Mesendoderm (in vitro differentiated cells): ENCODE measurements around the gene AHRR.

Experiments used
- DNase-seq: peaks from one replicate; pipeline ENCODE4 v3.0.0; 2013
- H2AK5ac ChIP-seq: 2 replicates; pipeline ENCODE4 v1.6.1; 2013; ENCODE audit warnings: low read length, inconsistent platforms
- H2BK120ac ChIP-seq: 2 replicates; pipeline ENCODE4 v1.6.1; 2013; ENCODE audit warnings: low read depth, mild to moderate bottlenecking, low read length, moderate library complexity, mixed read lengths
- H2BK15ac ChIP-seq: replicated peaks from 2 replicates; pipeline ENCODE4 v1.6.1; 2013; ENCODE audit warnings: low read depth, mild to moderate bottlenecking, moderate library complexity
- H2BK5ac ChIP-seq: 2 replicates; pipeline ENCODE4 v1.6.1; 2013; ENCODE audit warnings: low read length, inconsistent platforms
- H3K18ac ChIP-seq: 2 replicates; pipeline ENCODE4 v1.6.1; 2013; ENCODE audit warnings: mild to moderate bottlenecking, low read length, mixed read lengths
- H3K23ac ChIP-seq: one replicate; pipeline ENCODE4 v1.6.1; 2013; ENCODE audit warnings: low read length
- H3K27ac ChIP-seq: 2 replicates; pipeline ENCODE4 v1.5.1; 2013; ENCODE audit warnings: low read depth, mild to moderate bottlenecking, inconsistent platforms, low read length, moderate library complexity
- H3K27me3 ChIP-seq: 2 replicates; pipeline ENCODE4 v1.6.1; 2013; ENCODE audit warnings: low read length, control low read depth, mild to moderate bottlenecking, inconsistent platforms; ENCODE audit not compliant: insufficient read depth, poor library complexity
- H3K36me3 ChIP-seq: 2 replicates; pipeline ENCODE4 v1.6.1; 2013; ENCODE audit warnings: low read length, inconsistent platforms; ENCODE audit not compliant: control insufficient read depth, insufficient read depth
- H3K4ac ChIP-seq: one replicate; pipeline ENCODE4 v1.6.1; 2013; ENCODE audit warnings: low read depth, mild to moderate bottlenecking, low read length, moderate library complexity
- H3K4me1 ChIP-seq: 2 replicates; pipeline ENCODE4 v1.6.1; 2013; ENCODE audit warnings: low read depth, low read length, inconsistent platforms; ENCODE audit not compliant: control insufficient read depth
- H3K4me2 ChIP-seq: 2 replicates; pipeline ENCODE4 v1.6.1; 2013; ENCODE audit warnings: low read length
- H3K4me3 ChIP-seq: 2 replicates; pipeline ENCODE4 v1.5.1; 2013; ENCODE audit warnings: mild to moderate bottlenecking, low read length
- H3K56ac ChIP-seq: one replicate; pipeline ENCODE4 v1.6.1; 2013; ENCODE audit warnings: low read length
- H3K79me1 ChIP-seq: 2 replicates; pipeline ENCODE4 v1.6.1; 2013; ENCODE audit warnings: low read length, inconsistent platforms
- H3K79me2 ChIP-seq: 2 replicates; pipeline ENCODE4 v1.6.1; 2013; ENCODE audit warnings: mild to moderate bottlenecking, low read length; ENCODE audit not compliant: control insufficient read depth, insufficient read depth
- H3K9ac ChIP-seq: 2 replicates; pipeline ENCODE4 v1.6.1; 2013; ENCODE audit warnings: low read length, inconsistent platforms
- H4K5ac ChIP-seq: one replicate; pipeline ENCODE4 v1.6.1; 2013; ENCODE audit warnings: low read length
- H4K8ac ChIP-seq: one replicate; pipeline ENCODE4 v1.6.1; 2013; ENCODE audit warnings: low read depth, mild to moderate bottlenecking, control low read depth, low read length, moderate library complexity
- WGBS: extraction: QIAGEN DNeasy Blood & Tissue Kit; methylation state at CpG from one replicate; pipeline ENCODE4 v1.1.7; 2013; ENCODE audit warnings: low lambda C conversion rate, missing lambda C conversion rate; ENCODE audit not compliant: insufficient coverage; ENCODE audit errors: extremely low coverage; 5-methylcytosine and 5-hydroxymethylcytosine counted together

The AHRR gene

GRCh38 chr5:440401-441201, 119.1 kb downstream of the AHRR start:
- H4K5ac ChIP-seq, result no peak overlapping the region
- no peak overlapping the region for H3K23ac ChIP-seq
- no peak overlapping the region for H2BK15ac ChIP-seq
- no peak overlapping the region for H3K27ac ChIP-seq
- H3K79me2 ChIP-seq, result peaks cover 5% of the 10 kb centered on the region
- H3K27me3 ChIP-seq, result no peaks in the 10 kb centered on the region
- peaks cover 2% of the 10 kb centered on the region for H3K4me1 ChIP-seq
- no peak overlapping the region for H4K8ac ChIP-seq
- H3K36me3 ChIP-seq, result no peaks in the 10 kb centered on the region
- no peak overlapping the region for H2BK5ac ChIP-seq
- H3K56ac ChIP-seq, result no peak overlapping the region
- H3K4ac ChIP-seq, result no peak overlapping the region
- no peak overlapping the region for H3K18ac ChIP-seq
- H3K9ac ChIP-seq, result no peak overlapping the region
- no CpG with 5 or more reads among the region's 18 CpGs for WGBS
- no peak overlapping the region for H3K4me3 ChIP-seq
- no peak overlapping the region for H3K4me2 ChIP-seq
- DNase-seq, result no peak
- peaks cover 7% of the 10 kb centered on the region for H3K79me1 ChIP-seq
- H2BK120ac ChIP-seq, result no peak overlapping the region
- H2AK5ac ChIP-seq, result no peak overlapping the region

DNA sequence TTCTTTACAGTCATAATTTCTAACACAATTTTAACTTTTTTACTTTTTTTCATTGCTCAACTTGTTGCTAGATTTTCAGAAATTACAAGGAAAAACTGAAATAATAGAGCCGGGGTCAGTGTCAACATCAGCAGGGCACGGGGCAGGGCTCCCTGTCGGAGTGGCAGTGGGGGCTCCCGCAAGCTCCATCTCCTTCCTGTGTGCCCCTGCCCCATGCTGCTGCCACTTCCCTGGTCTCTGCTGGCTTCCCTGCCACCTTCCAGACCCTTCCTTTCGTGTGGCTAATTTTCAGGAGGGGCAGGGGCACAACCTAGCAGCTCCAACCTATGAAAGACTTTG, 120.5 kb downstream of the AHRR start:
- Histone ChIP-seq H2BK5ac (no peak overlapping the region), H3K4me1 (peaks cover 2% of the 10 kb centered on the region), H4K5ac (no peak overlapping the region), H4K8ac (peak overlapping the region; percentile 16), H3K4me2 (peak overlapping the region; percentile 97), H3K56ac (peak overlapping the region; percentile 96), H3K27me3 (no peaks in the 10 kb centered on the region), H3K4me3 (no peak overlapping the region), H2BK15ac (no peak overlapping the region), H3K79me1 (peaks cover 7% of the 10 kb centered on the region), H3K36me3 (no peaks in the 10 kb centered on the region), H3K4ac (no peak overlapping the region), H3K79me2 (peaks cover 5% of the 10 kb centered on the region), H3K9ac (peak overlapping the region; percentile 89), H3K18ac (no peak overlapping the region), H3K23ac (peak overlapping the region; percentile 50), H2AK5ac (no peak overlapping the region), H2BK120ac (no peak overlapping the region), H3K27ac (no peak overlapping the region)
- no peak for DNase-seq
- WGBS, result no CpG with 5 or more reads among the region's 5 CpGs

- peaks cover 2% of the 10 kb centered on the region for H3K4me1 ChIP-seq
- peaks cover 7% of the 10 kb centered on the region for H3K79me1 ChIP-seq
- no peaks in the 10 kb centered on the region for H3K36me3 ChIP-seq
- peak within 1 kb of the TSS; percentile 96 for H3K56ac ChIP-seq
- no CpG with 5 or more reads among the region's 73 CpGs for WGBS
- H3K79me2 ChIP-seq, result peaks cover 5% of the 10 kb centered on the region
- H3K18ac ChIP-seq, result peak within 1 kb of the TSS; percentile 16
- H3K4me2 ChIP-seq, result peak within 1 kb of the TSS; percentile 97
- H2BK15ac ChIP-seq, result no peak within 1 kb of the TSS
- DNase-seq, result peak; percentile 74
- H3K23ac ChIP-seq, result peak within 1 kb of the TSS; percentile 50
- H2BK5ac ChIP-seq, result no peak within 1 kb of the TSS
- H3K27me3 ChIP-seq, result no peaks in the 10 kb centered on the region
- no peak within 1 kb of the TSS for H2AK5ac ChIP-seq
- H4K8ac ChIP-seq, result peak within 1 kb of the TSS; percentile 16
- peak within 1 kb of the TSS; percentile 88 for H3K4me3 ChIP-seq
- H4K5ac ChIP-seq, result no peak within 1 kb of the TSS
- no peak within 1 kb of the TSS for H3K27ac ChIP-seq
- H3K9ac ChIP-seq, result peak within 1 kb of the TSS; percentile 89
- H2BK120ac ChIP-seq, result no peak within 1 kb of the TSS
- H3K4ac ChIP-seq, result no peak within 1 kb of the TSS
Measured at GRCh38 chr5:442335-443238, 121.1 kb downstream of the AHRR start, which contains the start of gene EXOC3. EXOC3 (plus strand) TSS chr5:443176; CDS start chr5:446206, 3,030 bp downstream.

GRCh38 chr5:443239-444151, 122.0 kb downstream of the AHRR start:
- no peak for DNase-seq
- Histone ChIP-seq H3K9ac (peak overlapping the region; percentile 88), H4K5ac (no peak overlapping the region), H3K56ac (peak overlapping the region; percentile 91), H3K27me3 (no peaks in the 10 kb centered on the region), H3K4me3 (peak overlapping the region; percentile 87), H2BK15ac (no peak overlapping the region), H3K27ac (no peak overlapping the region), H3K79me2 (peaks cover 5% of the 10 kb centered on the region), H3K4ac (no peak overlapping the region), H2BK120ac (no peak overlapping the region), H2BK5ac (no peak overlapping the region), H3K23ac (no peak overlapping the region), H3K4me2 (peak overlapping the region; percentile 88), H4K8ac (no peak overlapping the region), H2AK5ac (no peak overlapping the region), H3K36me3 (peaks cover under 1% of the 10 kb centered on the region), H3K79me1 (peaks cover 7% of the 10 kb centered on the region), H3K18ac (no peak overlapping the region), H3K4me1 (peaks cover 2% of the 10 kb centered on the region)
- WGBS, result no CpG with 5 or more reads among the region's 62 CpGs

DNA sequence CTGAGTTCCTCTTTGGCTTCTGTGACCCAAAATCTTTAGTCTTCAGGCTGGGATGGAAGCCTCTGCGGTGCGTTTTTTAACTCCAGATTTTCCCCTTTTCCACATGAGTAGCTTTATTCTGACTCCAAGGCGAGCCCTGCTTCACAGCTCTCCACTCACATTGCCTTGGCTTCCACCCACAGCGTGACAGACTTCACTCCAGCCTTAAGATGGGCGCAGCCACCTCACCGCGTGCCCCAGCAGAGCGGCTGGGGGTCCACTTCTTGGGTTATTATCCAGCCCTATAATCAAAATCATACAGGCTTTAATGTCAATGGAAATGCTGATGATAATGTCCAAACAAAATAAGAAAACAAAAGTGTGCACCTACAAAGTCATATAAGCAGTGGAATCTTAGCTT, 122.7 kb downstream of the AHRR start:
- Histone ChIP-seq H3K56ac (no peak overlapping the region), H3K79me1 (peaks cover 7% of the 10 kb centered on the region), H3K9ac (no peak overlapping the region), H3K27me3 (no peaks in the 10 kb centered on the region), H3K36me3 (peaks cover 3% of the 10 kb centered on the region), H3K27ac (no peak overlapping the region), H3K4me3 (no peak overlapping the region), H3K79me2 (peaks cover 5% of the 10 kb centered on the region), H3K4me2 (no peak overlapping the region), H4K8ac (no peak overlapping the region), H2BK120ac (no peak overlapping the region), H3K4ac (no peak overlapping the region), H2BK15ac (no peak overlapping the region), H3K18ac (no peak overlapping the region), H2AK5ac (no peak overlapping the region), H3K4me1 (peaks cover 2% of the 10 kb centered on the region), H2BK5ac (no peak overlapping the region), H3K23ac (no peak overlapping the region), H4K5ac (no peak overlapping the region)
- DNase-seq, result no peak
- no CpG with 5 or more reads among the region's 8 CpGs for WGBS
